Brain microvascular endothelial cell (primary cell): ENCODE results near the gene BEGAIN.

Source experiments
- DNase-seq: peaks from one replicate; pipeline ENCODE4 v3.0.0-alpha.2; 2020
- H3K27ac ChIP-seq: fragments of 250-450 bp; sonication (Bioruptor Pico); 2 replicates; pipeline ENCODE4 v1.5.1; 2020; ENCODE audit warnings: mild to moderate bottlenecking, moderate library complexity
- H3K27me3 ChIP-seq: fragments of 250-450 bp; sonication (Bioruptor Pico); replicated peaks from 2 replicates; pipeline ENCODE4 v1.5.1; 2020; ENCODE audit warnings: mild to moderate bottlenecking
- H3K36me3 ChIP-seq: fragments of 250-450 bp; sonication (Bioruptor Pico); replicated peaks from 2 replicates; pipeline ENCODE4 v1.5.1; 2020; ENCODE audit warnings: mild to moderate bottlenecking
- H3K4me3 ChIP-seq: 2 replicates; pipeline ENCODE4 v1.5.1; 2011; ENCODE audit warnings: low read depth, mild to moderate bottlenecking, control low read depth, low read length, moderate library complexity
- in situ Hi-C: cut with HindIII; loops from 2 replicates; pipeline ENCODE4 v1.10.0; 2017; ENCODE audit warnings: low sequenced_read_pairs, low pct_ligation_motif_present
- TF ChIP-seq, protein P1 (sequence below): IDR thresholded peaks from 2 replicates; pipeline ENCODE4 v1.5.1; 2011; ENCODE audit warnings: low read depth, mild to moderate bottlenecking, moderate library complexity, low read length, control low read depth, inconsistent platforms; ENCODE audit errors: missing control alignments

The BEGAIN gene

GRCh38 chr14:100617410-100618317 lies 30.4 kb upstream of the BEGAIN start:
- peaks cover 21% of the 10 kb centered on the region for H3K27me3 ChIP-seq
- H3K4me3 ChIP-seq, result no peak overlapping the region
- no peaks in the 10 kb centered on the region for H3K36me3 ChIP-seq
- no peak for DNase-seq
- no peak overlapping the region for H3K27ac ChIP-seq
- TF ChIP-seq, protein P1, sequence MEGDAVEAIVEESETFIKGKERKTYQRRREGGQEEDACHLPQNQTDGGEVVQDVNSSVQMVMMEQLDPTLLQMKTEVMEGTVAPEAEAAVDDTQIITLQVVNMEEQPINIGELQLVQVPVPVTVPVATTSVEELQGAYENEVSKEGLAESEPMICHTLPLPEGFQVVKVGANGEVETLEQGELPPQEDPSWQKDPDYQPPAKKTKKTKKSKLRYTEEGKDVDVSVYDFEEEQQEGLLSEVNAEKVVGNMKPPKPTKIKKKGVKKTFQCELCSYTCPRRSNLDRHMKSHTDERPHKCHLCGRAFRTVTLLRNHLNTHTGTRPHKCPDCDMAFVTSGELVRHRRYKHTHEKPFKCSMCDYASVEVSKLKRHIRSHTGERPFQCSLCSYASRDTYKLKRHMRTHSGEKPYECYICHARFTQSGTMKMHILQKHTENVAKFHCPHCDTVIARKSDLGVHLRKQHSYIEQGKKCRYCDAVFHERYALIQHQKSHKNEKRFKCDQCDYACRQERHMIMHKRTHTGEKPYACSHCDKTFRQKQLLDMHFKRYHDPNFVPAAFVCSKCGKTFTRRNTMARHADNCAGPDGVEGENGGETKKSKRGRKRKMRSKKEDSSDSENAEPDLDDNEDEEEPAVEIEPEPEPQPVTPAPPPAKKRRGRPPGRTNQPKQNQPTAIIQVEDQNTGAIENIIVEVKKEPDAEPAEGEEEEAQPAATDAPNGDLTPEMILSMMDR, result no peak
- in situ Hi-C loops, result no loop called here

DNA sequence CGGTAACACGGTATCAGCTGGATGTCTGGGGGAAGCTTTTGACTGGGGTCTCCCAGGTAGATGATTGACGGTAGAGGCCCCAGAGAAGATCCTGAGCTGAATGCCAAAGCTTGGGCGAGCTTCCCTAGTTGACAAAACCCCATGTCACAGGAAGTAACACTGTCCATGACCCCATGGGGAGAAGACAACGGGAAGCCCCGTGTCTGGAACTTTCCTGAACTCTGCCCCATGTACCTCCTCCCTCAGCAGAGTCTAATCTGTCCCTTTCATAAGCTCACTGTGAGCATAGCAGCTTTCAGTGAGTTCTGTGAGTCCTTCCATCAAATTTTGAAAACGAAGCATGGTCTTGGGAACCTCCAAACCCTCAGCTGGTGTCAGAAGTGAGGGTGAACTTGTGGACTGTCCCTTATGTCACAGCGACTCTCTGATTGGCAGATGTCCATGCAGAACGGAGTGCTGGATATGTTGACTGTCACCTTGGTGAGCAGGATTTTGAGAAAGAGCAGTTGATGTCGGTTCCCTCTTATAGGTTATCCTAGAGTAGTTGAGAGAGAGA lies 29.7 kb upstream of the BEGAIN start:
- H3K27me3 ChIP-seq, result peaks cover 21% of the 10 kb centered on the region
- no peak for DNase-seq
- TF ChIP-seq, protein P1, result no peak
- H3K4me3 ChIP-seq, result no peak overlapping the region
- no peaks in the 10 kb centered on the region for H3K36me3 ChIP-seq
- in situ Hi-C loops, result no loop called here
- H3K27ac ChIP-seq, result no peak overlapping the region

DNA sequence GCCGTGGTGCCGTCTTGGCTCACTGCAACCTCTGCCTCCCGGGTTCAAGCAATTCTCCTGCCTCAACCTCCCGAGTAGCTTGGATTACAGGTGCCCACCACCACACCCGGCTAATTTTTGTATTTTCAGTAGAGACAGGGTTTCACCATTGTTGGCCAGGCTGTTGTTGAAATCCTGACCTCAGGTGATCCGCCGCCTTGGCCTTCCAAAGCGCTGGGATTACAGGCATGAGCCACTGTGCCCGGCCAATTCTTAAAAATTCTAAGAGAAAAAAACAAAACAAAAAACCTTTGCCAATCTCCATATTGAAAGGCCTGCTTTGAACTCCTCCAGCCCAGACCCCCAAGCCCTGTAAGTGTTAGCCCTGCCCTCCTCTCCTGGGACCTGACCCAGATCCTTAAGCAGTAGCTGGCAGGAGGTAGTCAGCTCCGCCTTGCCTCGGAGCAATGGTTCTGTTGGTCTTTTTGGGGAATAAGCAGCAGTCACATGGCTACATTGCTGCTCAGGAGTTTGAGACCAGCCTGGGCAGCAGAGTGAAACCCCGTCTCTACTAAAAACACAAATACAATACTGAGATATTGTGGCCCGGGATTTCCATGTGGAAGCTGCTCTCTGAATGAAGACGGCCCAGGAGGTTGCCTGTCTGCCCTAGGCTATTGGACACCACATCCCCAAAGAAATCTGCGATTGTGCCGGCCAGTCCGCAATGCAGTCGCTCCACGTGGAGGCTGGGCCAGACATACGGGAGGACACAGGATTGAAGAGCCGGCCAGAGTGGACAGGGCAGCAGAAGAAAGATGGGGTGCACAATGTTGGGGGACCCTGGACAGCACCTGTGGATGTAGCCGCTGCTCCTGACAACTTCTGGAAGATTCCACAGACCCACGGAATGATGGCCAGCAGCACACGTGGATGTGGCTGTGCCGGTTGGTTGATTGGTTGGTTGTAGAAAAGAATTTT lies 28.8 kb upstream of the BEGAIN start:
- TF ChIP-seq, protein P1, result no peak
- H3K36me3 ChIP-seq, result no peaks in the 10 kb centered on the region
- in situ Hi-C loops, result no loop called here
- peaks cover 21% of the 10 kb centered on the region for H3K27me3 ChIP-seq
- no peak overlapping the region for H3K27ac ChIP-seq
- no peak for DNase-seq
- no peak overlapping the region for H3K4me3 ChIP-seq

GRCh38 chr14:100614803-100615202 lies 27.6 kb upstream of the BEGAIN start:
- in situ Hi-C loops, result no loop called here
- Histone ChIP-seq H3K36me3 (no peaks in the 10 kb centered on the region), H3K27ac (no peak overlapping the region), H3K4me3 (no peak overlapping the region), H3K27me3 (peaks cover 21% of the 10 kb centered on the region)
- TF ChIP-seq, protein P1, result no peak
- DNase-seq, result no peak

DNA sequence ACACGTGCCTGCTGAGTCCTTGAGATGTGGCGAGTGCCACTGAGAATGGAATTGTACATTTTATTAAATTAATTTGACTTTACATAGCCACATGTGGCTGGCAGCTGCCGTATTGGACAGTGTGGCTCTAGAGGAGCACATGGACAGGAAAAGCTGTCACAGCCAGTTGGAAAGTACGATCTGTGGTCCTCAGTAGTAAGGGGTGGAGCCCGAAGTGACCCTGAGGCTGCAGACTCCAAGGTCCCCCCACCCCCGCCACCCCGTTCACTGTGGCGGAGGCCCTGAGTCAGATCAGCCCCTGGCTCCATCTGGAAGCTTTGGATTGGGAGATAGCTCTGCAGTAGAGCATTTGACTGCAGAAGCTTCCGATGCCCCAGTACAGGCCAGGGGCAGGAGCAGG lies 25.8 kb upstream of the BEGAIN start:
- in situ Hi-C loops, result no loop called here
- H3K4me3 ChIP-seq, result no peak overlapping the region
- DNase-seq, result no peak
- no peak overlapping the region for H3K27ac ChIP-seq
- peaks cover 12% of the 10 kb centered on the region for H3K27me3 ChIP-seq
- TF ChIP-seq, protein P1, result no peak
- H3K36me3 ChIP-seq, result no peaks in the 10 kb centered on the region
